T follicular helper cell (primary cell): ENCODE results near the gene PRDM16.

ENCODE experiments used
- DNase-seq: peaks from one replicate; pipeline ENCODE4 v3.0.0-alpha.2; 2020; ENCODE audit warnings: low read depth

PRDM16 gene

DNA sequence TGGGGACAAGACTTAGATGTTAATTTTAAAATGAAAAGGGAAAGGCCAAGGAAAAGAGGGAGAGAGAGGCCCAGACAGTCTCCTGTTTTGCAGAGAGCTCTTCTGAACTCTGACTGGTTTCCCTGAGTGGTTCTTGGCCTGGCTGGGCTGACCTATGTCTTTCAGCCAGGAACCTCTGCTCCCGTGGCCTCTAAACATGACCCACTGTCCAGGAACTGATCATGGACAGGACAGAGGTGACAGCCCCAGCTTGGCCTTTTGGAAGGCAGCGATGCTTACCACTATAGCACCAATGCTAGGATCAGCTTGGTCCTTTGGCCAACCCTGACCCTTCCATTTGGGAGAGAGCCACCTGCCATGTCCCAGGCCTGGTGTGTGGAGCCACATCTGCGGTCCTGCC lies 55.2 kb downstream of the PRDM16 start:
- no peak for DNase-seq

DNA sequence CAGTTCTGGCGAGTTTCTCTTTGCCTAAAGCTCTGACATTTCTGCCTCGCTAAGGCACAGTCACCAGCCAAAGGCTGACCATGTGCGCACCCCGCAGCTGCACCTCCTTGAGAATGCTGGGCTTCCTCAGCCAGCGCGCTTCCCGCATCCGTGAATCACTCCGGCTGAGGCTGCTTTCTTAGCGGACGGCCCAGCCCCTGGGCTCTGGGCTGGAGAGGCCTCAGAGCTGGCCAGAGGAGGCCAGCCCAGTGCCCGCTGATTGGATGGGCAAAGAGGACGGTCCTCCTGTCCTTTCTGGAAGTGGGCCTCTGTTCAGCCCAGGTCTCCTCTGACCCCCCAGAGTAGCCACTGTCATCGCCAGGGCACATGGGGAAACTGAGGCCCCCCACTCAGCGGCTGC lies 56.1 kb downstream of the PRDM16 start:
- no peak for DNase-seq

DNA sequence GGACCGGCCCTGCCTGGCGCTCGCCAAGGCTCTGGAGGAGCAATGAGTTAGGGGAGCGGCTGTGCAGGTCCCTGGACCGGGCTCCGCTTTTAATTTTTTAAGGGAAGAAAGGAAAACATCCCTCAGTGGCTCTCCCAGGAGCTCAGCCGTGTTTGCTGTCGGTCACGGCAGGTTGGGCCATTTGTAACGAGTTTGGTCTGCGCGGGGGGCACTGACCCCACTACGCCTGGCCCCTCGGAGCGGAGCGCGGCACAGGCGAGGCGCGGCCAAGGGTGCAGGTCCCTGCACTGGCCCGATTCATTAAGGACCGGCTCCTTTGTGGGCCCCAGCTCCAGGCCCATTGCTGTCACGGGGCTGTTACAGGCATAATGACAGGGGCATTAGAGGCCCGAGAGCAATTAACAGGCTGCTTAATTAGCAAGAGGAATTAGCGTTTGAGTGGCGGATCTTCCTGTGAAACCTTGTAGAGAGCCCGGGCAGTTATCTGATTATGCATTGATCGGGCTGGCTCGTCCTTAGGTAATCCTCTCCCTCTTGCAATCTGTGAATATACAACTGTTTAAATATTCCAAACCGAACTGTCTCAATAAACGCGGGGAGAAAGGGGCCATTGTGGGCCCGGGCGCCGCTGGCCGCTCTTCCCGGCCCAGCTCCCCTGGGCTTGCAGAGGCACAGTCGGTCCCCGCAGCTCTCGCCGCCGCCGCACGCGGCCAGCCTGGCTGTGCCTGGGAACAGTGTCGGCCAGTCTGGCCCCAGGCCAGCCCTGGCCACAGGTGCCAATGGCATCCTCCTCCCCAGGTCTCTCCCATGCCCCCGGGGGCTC lies 56.8 kb downstream of the PRDM16 start:
- DNase-seq = no peak

DNA sequence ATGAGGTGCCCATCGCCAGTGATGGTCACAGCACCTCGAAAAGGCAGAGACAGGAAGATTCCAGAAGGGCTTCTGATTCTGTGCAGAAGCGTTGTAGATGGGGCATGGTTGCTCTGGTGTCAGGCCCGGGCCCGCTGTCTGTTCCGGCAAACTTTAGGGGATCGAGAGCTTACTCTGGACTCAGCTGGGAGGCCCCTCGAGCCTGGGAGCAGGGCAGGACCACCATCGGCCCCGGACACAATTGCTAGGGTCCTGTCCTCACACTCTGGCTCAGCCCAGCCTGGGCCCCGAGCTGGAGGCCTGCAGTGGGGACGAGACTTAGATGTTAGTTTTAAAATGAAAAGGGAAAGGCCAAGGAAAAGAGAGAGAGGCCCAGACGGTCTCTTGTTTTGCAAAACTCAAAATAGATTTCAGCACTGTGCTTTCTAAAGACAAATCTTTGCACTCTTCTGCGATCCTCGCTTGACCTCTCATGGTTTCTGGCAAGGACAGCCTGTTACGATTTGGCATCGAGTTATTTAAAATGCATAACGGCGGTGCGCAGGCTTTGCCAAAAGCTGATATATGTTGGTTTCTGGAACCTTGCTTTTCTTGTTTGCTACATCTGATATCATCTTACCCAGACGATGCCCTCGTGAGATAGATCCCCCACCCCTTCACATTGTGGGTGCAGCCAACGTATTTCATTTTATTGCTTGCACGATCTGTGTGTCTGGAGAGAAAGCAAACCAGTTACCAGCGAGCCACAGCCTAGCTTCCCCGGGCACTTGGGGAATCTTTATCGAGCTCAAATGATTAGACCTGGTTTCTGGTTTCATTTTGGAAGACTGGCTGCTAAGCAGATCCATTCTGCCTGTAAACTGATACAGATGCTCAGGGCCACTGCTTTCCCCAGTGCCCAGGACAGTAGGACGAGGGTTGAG lies 58.0 kb downstream of the PRDM16 start:
- DNase-seq = no peak

DNA sequence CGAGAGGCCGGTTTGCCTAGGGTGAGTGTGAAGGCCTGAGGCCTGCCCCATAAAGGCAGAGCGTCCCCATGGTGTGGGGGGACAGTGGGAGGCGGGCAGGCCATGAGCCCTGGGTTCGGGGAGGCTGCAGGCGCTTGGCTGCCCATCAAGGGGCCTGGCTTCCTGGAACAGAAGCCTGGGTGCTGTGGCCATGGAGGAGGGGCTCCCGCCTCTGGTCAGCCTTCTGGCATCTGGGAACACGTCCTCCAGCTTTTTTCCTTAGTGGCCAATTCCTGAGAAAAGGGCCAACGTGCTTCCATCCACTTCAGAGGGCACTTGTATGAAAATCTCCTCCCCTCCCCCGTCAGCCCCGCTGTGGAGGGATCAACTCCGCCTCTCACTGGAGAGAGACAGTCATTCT lies 58.7 kb downstream of the PRDM16 start:
- DNase-seq = no peak

DNA sequence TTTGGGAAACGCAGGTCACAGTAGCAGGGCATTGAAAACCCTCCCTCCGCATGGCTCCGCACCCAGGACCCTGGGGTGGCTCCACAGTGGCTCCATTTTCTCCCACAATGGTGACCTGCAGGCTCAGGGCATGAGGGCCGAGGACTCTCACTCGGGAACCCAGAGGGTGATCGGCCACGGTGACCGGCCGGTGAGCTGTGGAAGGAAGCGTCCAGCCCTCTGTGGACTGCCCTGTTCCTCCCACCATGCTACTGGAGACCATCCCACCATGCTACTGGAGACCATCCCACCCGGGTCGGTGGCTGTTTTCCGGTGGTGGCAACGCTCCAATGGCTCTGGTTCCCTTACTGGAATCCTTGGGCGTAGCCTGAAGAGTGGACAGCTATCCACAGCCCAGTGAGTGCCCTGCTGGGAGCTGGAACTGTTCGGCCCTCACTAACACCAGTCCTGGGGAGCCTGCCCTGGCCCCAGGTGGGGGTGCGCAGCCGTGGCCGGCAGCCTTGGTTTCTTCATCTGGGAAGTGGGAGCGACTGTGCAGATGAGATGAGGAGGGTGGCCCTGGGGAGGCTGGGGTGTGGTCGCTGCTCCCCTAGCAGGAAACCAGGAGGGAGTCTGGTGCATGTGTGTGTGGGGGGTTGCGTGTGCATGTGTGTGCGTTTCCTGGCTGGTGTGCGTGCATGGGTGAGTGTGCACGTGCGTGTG lies 59.6 kb downstream of the PRDM16 start:
- no peak for DNase-seq

DNA sequence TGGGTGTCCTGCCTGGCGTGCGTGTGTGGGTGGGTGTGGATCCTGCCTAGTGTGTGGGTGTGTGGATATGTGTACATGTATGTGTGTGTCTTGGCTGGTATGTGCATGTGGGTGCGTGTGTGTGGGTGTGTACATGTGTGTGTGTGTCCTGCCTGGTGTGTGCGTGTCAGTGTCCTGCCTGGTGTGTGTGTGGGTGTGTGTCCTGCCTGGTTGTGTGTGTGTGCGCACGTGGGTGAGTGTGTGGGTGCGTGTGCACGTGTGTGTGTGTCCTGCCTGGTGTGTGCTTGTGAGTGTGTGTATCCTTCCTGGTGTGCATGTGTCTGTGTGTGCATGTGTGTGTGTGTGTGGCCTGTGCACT lies 60.1 kb downstream of the PRDM16 start:
- no peak for DNase-seq

DNA sequence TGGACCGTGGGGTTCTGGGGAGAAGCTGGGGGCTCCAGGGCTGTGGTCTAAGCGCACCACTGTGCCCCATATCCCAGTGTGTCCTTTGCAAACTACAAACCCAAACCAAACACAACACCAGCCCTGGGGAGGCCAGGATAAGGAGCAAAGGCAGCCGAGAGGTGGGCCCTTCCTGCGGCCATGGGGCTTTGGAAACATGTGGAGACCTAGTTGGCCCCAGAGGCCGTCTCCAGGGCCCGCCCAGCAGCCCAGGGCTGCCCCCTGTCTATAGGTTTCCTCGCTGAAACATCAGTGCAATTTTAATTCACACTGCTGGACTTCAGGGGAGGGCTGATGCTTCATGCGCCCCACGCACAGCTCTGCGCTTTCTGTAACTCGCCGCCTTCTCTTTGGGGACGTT lies 61.3 kb downstream of the PRDM16 start:
- no peak for DNase-seq

DNA sequence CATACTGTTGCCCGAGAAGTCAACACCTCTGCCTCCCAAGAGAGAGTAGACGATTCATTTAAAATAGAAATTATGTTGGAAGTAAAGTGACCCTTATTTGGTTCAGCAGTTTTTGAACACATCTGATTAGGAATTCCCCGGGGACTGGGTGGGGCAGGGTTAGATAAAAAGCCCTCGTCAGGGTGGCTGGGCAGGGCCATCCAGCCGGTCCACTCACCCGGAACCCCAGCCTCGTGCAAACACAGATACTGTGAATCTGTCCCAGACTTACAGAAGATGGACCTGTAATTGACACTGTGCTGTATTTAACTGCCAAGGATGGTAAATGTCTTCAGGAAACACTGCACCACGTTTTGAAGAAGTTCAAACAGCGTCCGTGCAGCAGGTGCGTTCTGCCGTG lies 63.7 kb downstream of the PRDM16 start:
- DNase-seq = no peak

DNA sequence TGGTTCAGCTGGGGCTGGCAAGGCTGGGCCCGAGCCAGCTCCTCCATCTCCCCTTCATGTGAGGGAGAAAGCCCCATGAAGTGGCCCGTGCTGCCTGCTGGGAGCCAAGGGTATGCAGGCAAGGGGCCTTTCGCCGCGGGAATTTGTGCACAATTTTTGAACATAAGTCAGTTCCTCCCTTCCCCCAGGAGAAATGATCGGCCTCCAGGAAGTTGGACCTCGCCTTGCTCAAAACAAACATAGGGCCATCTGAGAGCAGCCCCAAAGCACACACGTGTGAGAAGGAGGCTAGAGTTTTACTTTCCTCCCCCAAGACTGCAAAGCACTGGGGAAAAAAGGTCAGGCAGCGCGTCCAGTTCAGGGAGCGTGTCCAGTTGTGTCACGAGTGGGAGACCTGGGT lies 64.7 kb downstream of the PRDM16 start:
- DNase-seq = no peak

DNA sequence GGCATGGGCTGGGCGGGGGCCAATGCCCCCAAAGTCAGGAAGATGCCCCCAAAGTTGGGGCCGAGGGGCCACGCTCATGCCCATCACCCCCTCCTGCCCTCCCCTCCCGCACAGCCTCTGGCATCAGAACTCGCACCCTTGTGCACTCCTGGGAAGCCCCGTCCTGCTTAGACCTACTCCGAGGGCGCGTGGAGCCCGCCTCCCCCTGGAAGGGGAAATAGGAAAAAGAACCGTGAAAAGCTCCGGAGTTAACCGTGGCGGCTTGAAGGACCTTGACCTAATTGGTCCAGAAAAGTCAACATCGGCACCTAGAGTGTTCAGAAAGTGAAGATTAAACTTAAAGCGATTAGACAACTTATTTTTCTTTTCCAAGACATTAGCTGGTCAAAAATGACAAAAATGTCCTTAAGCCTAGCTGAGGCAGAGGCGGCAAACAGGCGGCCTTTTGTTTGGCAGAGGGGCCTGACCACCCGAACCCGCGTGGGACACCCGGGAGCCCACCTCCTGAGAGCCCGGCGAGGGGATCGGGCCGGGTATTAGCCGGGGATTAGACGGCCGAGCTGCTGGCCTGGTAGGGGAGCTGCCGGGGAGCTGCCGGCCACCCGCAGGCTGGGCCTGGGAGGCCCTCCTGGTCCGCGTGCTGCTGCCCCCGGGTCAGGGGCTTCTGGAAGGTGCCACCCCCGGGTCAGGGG lies 65.5 kb downstream of the PRDM16 start:
- DNase-seq = no peak

DNA sequence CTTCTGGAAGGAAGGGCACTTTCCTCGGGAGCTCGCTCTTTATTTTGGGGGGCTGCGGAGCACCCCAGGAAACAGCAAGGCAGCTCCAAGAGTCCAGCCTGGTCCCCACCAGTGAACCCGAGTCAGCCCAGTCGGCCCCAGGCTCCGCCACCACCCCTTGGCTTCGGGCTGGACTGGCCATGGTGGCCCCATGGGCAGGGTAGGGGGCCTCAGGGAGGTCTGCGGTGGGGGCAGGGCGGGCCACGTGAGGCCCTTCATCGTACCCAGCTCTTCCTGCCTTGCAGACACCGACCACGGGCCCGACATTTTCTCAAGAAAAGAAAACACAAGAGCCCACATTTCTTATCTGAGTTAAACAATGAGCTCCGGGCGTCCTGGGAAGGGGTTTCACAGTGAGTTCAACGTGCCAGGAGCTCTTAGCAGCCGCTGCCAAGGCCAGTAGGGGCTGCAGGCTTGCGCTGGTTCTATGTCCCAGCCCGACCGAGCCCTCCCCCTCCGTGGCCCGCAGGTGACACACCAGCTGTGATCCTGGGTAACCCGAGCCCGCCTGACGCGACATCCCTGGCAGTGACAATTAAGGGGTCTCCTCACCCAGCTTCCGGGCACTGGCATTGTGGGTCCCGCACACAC lies 66.2 kb downstream of the PRDM16 start:
- DNase-seq = no peak

DNA sequence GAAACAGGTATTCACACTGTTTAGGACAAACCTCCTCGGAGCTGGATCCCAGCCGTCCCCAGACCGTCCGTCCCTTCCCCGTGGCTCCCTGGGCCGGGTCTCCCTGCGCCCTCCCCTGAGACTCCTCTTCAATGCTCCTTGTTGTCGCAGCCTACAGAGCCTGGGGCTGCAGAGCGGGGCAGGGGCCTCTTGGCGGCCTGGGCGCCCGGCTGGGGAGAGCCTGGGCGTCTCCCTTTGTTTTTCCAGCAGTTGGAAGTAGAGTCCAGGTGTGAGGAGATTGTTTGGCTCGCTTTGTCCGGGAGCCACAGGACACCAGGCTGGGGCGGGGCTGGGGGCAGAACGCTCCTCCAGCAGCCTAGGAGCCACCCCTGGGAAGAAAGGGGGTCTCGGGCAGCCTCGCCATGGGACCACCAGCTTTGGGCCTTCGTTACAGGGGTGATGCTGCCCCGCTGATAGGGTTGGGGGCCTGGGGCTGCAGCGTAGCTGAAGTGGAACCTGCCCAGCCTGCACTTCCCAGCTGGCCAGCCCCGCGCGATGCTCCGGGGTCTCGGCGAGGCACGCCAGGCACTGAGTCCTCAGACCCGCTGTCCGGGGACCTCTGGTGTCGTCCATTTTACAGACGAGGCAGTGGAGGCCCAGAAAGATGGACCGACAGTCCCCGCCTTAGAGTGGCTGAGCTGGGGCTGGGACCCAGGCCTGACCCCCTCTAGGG lies 66.9 kb downstream of the PRDM16 start:
- no peak for DNase-seq

DNA sequence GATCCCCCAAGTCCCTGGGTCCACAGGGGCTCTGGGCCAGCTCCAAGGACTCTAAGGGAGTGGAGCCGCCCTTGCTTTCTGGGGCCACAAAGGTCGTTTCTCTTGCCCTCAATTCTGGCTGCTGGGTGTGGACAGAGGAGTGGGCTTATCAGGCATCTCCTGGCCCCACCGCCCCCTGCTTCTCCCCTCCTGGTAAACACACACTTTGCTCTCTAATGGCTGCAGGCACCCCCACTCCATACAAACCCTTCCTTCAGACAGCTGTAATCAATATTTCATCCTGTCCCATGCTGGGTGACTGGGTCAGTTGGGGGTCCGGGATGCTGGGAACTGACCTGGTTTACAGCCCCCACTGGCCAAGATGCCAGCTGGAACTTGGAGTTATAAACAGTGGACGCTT lies 67.5 kb downstream of the PRDM16 start:
- no peak for DNase-seq

DNA sequence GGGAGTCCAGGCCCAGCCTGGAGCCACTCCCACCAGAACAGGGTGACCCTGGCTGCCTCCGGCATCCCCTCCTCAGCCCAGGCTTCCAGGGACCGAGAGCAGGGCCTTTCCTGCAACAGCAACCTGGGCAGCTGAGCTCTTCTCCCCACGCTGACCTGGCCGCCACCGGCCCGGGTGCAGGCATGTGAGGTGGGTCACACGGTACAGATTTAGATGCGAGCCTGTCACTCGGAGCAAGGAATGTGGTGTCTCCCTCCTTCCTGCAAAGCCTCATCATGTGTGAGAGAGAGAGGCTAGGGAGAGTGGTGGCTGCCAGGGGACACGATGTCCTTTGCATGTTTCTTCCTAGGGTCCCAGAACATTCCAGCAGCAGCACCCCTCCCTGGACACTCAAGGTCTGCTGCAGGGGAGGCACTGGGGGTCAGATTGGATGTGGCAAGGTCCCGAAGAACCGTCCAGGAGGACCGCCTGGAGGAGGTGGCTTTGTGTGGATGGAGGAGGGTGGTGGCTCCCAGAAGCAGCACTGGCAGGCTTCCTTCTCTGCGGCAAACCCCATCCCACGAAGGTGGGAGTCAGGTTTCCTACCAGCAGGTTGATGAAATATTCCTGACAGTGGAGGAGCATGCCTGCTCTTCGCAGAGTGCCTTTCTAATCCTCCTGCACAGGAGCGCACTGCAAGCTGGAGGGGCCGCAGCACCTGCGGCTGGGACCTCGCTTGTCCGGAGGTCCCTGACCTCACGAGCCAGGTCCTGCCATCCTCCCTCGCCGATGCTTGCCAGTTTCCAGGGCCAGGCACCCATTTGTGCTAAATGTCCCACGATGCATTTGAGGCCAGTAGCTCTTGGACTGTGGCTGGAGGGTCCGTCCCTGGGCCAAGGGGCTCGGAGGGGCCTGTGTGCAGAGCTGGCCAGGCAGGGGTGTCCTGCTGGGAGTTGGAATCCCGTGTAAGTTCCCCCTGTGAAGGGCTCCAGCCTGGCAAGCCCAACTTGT lies 68.4 kb downstream of the PRDM16 start:
- DNase-seq = no peak

DNA sequence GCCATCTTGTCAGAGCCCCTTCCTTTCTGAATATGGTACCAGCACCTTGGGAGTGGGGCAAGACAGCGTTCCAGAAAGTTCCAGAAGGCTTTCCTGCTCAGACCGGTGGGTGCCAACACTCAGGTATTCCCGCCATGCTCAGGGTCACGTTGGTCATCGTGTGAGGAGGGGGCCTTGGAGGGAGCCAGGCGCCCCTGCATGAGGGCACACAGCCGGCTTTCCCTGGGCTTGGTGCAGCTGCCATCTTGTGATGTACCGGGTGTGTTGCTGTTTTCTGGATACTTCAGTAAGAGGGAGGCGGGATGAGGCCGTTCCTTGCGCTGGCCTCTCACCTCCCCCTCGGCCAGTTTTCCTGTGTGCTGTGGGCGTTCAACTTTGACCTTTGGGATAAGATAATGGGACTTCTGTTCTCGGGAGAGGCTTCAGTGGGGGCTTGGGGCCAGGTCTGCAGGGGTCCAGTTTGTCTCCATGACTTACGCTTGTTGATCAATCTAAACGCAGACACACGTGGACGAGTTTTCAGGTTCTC lies 69.7 kb downstream of the PRDM16 start:
- no peak for DNase-seq

DNA sequence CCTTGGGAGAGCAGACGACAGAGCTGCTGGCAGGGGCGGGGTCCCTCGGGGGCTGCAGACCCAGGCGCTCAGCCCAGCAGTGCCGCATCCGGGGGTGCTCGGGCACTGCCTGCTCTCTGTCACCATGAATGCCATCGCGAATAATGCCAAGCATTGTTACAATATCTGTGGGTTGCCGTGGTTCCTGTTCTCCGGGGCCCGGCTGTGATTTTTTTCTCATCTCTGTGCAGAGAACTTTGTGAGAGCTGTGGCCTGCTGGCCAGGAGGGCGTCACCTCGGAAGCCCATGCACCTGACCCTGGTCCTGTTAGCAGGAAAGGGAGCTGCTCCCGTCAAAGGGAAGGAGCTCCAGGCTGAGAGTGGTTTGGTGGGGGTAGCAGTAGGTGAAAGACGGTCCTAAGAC lies 70.4 kb downstream of the PRDM16 start:
- no peak for DNase-seq

DNA sequence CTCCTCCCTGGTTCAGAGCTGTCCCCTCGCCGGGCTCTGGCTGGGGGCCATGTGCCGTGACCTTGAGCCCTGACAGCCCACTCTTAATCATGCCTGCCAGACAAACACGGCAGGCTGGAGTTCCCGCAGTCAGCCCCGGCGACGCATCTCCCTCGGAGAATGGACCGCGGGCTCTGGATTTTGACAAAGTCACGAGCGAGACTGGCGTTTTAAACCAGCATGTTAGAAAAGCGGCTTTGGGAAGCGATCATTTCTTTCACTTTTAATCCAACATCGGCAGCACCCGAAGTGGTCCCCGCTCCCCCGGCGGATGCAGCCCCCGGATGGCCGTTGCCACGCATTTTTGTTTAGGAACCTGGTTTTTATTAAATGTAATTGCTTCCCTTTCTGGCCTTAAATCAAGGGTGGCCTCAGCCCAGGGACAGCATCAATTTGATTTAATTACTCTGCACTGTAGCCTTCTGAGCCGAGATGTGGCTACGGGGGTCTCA lies 70.9 kb downstream of the PRDM16 start:
- no peak for DNase-seq

DNA sequence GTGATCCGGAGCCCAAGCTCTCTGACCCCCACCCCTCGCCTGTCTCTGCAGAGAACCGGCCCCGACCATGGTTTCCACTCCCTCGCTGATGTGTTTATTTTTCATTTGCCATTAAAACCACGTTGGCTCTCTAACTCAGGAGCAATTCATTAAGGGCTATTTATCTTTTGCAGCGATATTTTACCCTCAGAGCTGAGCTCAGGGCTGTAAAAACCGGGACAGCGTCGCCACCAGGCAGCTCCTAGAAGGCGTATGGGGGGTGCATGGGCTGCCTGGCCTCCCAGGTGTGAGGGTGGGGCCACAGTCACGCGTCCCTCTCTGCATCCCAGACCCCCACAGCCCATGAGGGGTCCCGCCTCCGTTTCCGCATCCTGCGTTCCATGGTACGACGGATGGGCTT lies 71.4 kb downstream of the PRDM16 start:
- no peak for DNase-seq
